Panc1 (cell line): ENCODE data around the gene RNF213. TPM values are rescaled to one million over a fixed set of nuclear protein-coding genes. Genes with fewer than 3 reads are reported as not detected.

Source experiments
- ATAC-seq: fragments of 200-7000 bp; cut with Tn5 transposase; 2 replicates; pipeline ENCODE4 v1.9.1; 2020; ENCODE audit warnings: mild to moderate bottlenecking, moderate library complexity
- BruUV-seq: library from RNA; stranded (reverse); fragments of 400-500 nt; replicated peaks from 2 replicates; lab custom pipeline; 2021; lab: Mats Ljungman, UMichigan
- CTCF ChIA-PET: fragments of 300-600 bp; sonication (Branson Sonifier 250); formaldehyde crosslinking; loops from one replicate; lab custom pipeline; 2022; ENCODE audit warnings: antibody characterized with exemption; lab: Charles Lee
- POLR2A ChIA-PET: fragments of 300-600 bp; sonication (Branson Sonifier 250); formaldehyde crosslinking; loops from one replicate; lab custom pipeline; 2022; ENCODE audit warnings: antibody characterized with exemption; lab: Charles Lee
- DNase-seq: peaks from one replicate; pipeline ENCODE4 v3.0.0-alpha.2; 2010; ENCODE audit warnings: low read depth, low spot score
- H3K27ac ChIP-seq: 2 replicates; pipeline ENCODE4 v1.5.1; 2011; ENCODE audit warnings: mild to moderate bottlenecking, low read length, inconsistent platforms
- H3K27me3 ChIP-seq: fragments of 200-500 bp; sonication (Bioruptor generic); 2 replicates; pipeline ENCODE4 v1.6.0; 2014; ENCODE audit warnings: low read length, inconsistent platforms; ENCODE audit not compliant: control insufficient read depth, insufficient read depth
- H3K36me3 ChIP-seq: fragments of 200-500 bp; sonication (Bioruptor generic); 2 replicates; pipeline ENCODE4 v1.5.1; 2014; ENCODE audit warnings: inconsistent platforms, mild to moderate bottlenecking, low read length, moderate library complexity; ENCODE audit not compliant: control insufficient read depth, insufficient read depth
- H3K4me1 ChIP-seq: 2 replicates; pipeline ENCODE4 v1.5.1; 2011; ENCODE audit warnings: inconsistent platforms, mild to moderate bottlenecking, low read length, moderate library complexity; ENCODE audit not compliant: control insufficient read depth, insufficient read depth
- H3K4me3 ChIP-seq, 2 experiments: 2 replicates each; pipeline ENCODE4 v1.5.1; 2011 to 2012; ENCODE audit warnings: low read depth in 2 of 2, low read length in 2 of 2, mild to moderate bottlenecking in 2 of 2, inconsistent platforms in 1 of 2, moderate library complexity in 1 of 2
- H3K9me3 ChIP-seq: fragments of 200-500 bp; sonication (Bioruptor generic); 2 replicates; pipeline ENCODE4 v1.5.1; 2014; ENCODE audit warnings: low read depth, mild to moderate bottlenecking, inconsistent platforms, low read length, moderate library complexity; ENCODE audit not compliant: control insufficient read depth, insufficient read depth
- POLR2AphosphoS5 ChIP-seq: IDR thresholded peaks from 2 replicates; pipeline ENCODE4 v1.6.1; 2012; ENCODE audit warnings: mild to moderate bottlenecking, low read depth, low read length, moderate library complexity
- SIN3A ChIP-seq: IDR thresholded peaks from 2 replicates; pipeline ENCODE4 v1.6.1; 2012; ENCODE audit warnings: low read depth, mild to moderate bottlenecking, low read length, moderate library complexity, borderline replicate concordance; ENCODE audit not compliant: insufficient read depth
- TCF7L2 ChIP-seq: IDR thresholded peaks from 2 replicates; pipeline ENCODE4 v1.6.1; 2011; ENCODE audit warnings: mild to moderate bottlenecking, low read depth, low read length, inconsistent platforms
- in situ Hi-C: cut with HindIII; loops from 2 replicates; pipeline ENCODE4 v1.10.0; 2016; ENCODE audit warnings: low sequenced_read_pairs, low pct_unique_long_range_greater_than_20kb
- intact Hi-C: fragments of 100-400 bp; cut with micrococcal nuclease; formaldehyde crosslinking; loops from one replicate; pipeline ENCODE4 v1.10.0; 2022; ENCODE audit not compliant: unreplicated experiment
- total RNA-seq: library from RNA; stranded (reverse); gene quantifications from one replicate; pipeline ENCODE4 v1.2.1, GENCODE V29; 2021; ENCODE audit not compliant: unreplicated experiment
- TF ChIP-seq, protein P1 (sequence below), 2 experiments: IDR thresholded peaks; 2 replicates each; pipeline ENCODE4 v1.6.1; 2011 to 2012; ENCODE audit warnings: low read depth in 2 of 2, control low read depth in 1 of 2, low read length in 1 of 2, mild to moderate bottlenecking in 1 of 2, moderate library complexity in 1 of 2; ENCODE audit not compliant: insufficient read depth in 1 of 2
- TF ChIP-seq, protein P2 (sequence below): fragments of 450-650 bp; IDR thresholded peaks from 2 replicates; pipeline ENCODE4 v1.5.1; 2017; ENCODE audit warnings: mild to moderate bottlenecking

Gene RNF213
- total RNA-seq, 1 experiment from 2014 or later: 230 TPM

GRCh38 chr17:80388175-80388574 lies 127.5 kb downstream of the RNF213 start:
- no peaks in the 10 kb centered on the region for H3K9me3 ChIP-seq
- POLR2A ChIA-PET: no interaction called here
- in situ Hi-C loops (no loop called here), intact Hi-C loops (no loop called here)
- no peak overlapping the region for H3K27ac ChIP-seq
- no peaks in the 10 kb centered on the region for H3K4me1 ChIP-seq
- CTCF ChIA-PET: no interaction called here
- no peaks in the 10 kb centered on the region for H3K27me3 ChIP-seq
- ATAC-seq: no peak
- no peak overlapping the region for H3K4me3 ChIP-seq
- peaks cover 31% of the 10 kb centered on the region for H3K36me3 ChIP-seq
- TF ChIP-seq TCF7L2 (no peak), SIN3A (no peak), POLR2AphosphoS5 (no peak)
- TF ChIP-seq, protein P1, sequence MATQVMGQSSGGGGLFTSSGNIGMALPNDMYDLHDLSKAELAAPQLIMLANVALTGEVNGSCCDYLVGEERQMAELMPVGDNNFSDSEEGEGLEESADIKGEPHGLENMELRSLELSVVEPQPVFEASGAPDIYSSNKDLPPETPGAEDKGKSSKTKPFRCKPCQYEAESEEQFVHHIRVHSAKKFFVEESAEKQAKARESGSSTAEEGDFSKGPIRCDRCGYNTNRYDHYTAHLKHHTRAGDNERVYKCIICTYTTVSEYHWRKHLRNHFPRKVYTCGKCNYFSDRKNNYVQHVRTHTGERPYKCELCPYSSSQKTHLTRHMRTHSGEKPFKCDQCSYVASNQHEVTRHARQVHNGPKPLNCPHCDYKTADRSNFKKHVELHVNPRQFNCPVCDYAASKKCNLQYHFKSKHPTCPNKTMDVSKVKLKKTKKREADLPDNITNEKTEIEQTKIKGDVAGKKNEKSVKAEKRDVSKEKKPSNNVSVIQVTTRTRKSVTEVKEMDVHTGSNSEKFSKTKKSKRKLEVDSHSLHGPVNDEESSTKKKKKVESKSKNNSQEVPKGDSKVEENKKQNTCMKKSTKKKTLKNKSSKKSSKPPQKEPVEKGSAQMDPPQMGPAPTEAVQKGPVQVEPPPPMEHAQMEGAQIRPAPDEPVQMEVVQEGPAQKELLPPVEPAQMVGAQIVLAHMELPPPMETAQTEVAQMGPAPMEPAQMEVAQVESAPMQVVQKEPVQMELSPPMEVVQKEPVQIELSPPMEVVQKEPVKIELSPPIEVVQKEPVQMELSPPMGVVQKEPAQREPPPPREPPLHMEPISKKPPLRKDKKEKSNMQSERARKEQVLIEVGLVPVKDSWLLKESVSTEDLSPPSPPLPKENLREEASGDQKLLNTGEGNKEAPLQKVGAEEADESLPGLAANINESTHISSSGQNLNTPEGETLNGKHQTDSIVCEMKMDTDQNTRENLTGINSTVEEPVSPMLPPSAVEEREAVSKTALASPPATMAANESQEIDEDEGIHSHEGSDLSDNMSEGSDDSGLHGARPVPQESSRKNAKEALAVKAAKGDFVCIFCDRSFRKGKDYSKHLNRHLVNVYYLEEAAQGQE (IDR thresholded peaks at IDR 0.05; ENCODE audit: insufficient read depth in 1 of 2, low read depth in 2 of 2, low read length in 1 of 2): no peak
- TF ChIP-seq, protein P2, sequence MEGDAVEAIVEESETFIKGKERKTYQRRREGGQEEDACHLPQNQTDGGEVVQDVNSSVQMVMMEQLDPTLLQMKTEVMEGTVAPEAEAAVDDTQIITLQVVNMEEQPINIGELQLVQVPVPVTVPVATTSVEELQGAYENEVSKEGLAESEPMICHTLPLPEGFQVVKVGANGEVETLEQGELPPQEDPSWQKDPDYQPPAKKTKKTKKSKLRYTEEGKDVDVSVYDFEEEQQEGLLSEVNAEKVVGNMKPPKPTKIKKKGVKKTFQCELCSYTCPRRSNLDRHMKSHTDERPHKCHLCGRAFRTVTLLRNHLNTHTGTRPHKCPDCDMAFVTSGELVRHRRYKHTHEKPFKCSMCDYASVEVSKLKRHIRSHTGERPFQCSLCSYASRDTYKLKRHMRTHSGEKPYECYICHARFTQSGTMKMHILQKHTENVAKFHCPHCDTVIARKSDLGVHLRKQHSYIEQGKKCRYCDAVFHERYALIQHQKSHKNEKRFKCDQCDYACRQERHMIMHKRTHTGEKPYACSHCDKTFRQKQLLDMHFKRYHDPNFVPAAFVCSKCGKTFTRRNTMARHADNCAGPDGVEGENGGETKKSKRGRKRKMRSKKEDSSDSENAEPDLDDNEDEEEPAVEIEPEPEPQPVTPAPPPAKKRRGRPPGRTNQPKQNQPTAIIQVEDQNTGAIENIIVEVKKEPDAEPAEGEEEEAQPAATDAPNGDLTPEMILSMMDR: no peak
- BruUV-seq: no TSS peak
- DNase-seq: no peak

GRCh38 chr17:80388601-80389000 lies 127.9 kb downstream of the RNF213 start:
- H3K36me3 ChIP-seq: peaks cover 27% of the 10 kb centered on the region; the same call in 1 of the 2 replicates
- in situ Hi-C loops: no loop called here
- BruUV-seq: no TSS peak
- no peaks in the 10 kb centered on the region for H3K4me1 ChIP-seq
- intact Hi-C loops: no loop called here
- TF ChIP-seq SIN3A (no peak), POLR2AphosphoS5 (no peak), TCF7L2 (no peak)
- TF ChIP-seq, protein P1 (IDR thresholded peaks at IDR 0.05; ENCODE audit: insufficient read depth in 1 of 2, low read depth in 2 of 2, low read length in 1 of 2): no peak
- TF ChIP-seq, protein P2: no peak
- ChIA-PET CTCF (no interaction called here), POLR2A (no interaction called here)
- no peaks in the 10 kb centered on the region for H3K27me3 ChIP-seq
- no peak overlapping the region for H3K4me3 ChIP-seq
- H3K27ac ChIP-seq: no peak overlapping the region
- ATAC-seq (no peak), DNase-seq (no peak)
- no peaks in the 10 kb centered on the region for H3K9me3 ChIP-seq
